HG03139 (cell line): ENCODE data around the gene IFRD2.
"Not testable (repeated sequence)": the region's sequence is repeated elsewhere in the genome, so short reads cannot be mapped to it uniquely, and the experiment has no call there.

Experiments used
- ATAC-seq: cut with Tn5 transposase; IDR thresholded peaks from one replicate; pipeline ENCODE4 v1.9.1; 2021; ENCODE audit not compliant: unreplicated experiment

The IFRD2 gene

DNA sequence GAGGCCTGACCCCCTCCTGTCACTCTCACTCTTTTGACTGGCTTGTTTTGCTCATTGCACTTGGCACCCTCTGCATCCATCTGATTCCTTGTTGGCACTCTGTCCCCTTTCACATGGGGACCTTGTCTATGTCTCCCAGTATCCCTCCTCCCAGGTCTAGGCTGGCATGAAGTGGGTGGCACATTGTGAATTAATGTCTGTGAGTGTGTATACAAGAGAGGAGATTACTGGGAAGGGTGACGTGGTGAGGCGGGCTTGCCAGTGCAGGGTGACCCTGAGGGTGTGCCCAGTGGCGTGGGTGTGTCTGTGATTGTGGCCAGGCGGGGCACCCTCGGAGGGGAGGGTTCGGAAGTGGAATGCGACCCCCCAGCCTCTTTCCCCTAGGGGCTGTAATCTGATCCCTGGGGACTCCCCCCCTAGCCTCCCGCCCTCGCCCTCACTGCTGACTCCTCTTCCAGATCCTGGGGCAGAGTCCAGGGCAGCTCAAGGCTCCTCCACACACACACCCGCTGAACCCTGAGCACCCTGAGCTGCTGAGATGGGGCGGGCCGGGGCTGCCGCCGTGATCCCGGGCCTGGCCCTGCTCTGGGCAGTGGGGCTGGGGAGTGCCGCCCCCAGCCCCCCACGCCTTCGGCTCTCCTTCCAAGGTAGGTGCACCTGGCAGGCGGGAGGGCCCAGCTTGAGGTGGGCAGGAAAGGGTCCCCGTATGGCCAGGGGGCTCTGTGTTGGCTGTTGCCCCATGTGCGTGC, 23.4 kb downstream of the IFRD2 start, which contains the start of gene SEMA3B:
SEMA3B (plus strand) TSS at position 445 of the 749 bp plus-strand sequence; CDS start at position 539, 94 bp downstream.
- ATAC-seq, result no peak

DNA sequence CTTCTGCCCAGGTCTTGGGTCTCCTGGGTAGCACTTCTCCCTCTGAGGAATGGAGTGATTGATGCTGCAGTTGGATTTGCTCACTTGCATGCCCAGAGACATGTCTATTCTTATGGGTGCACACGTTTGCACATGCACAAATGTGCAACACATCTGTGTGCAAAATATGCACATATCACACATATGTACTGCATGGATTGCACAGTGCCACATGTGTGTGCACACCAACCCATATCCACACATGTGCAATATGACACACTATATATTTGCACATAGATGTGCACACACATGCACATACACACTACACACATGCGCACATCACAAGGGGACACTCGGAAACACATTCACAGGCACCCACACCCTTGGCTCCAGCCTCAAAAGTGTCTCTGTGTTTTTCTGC, 24.0 kb downstream of the IFRD2 start:
- ATAC-seq, result no peak

DNA sequence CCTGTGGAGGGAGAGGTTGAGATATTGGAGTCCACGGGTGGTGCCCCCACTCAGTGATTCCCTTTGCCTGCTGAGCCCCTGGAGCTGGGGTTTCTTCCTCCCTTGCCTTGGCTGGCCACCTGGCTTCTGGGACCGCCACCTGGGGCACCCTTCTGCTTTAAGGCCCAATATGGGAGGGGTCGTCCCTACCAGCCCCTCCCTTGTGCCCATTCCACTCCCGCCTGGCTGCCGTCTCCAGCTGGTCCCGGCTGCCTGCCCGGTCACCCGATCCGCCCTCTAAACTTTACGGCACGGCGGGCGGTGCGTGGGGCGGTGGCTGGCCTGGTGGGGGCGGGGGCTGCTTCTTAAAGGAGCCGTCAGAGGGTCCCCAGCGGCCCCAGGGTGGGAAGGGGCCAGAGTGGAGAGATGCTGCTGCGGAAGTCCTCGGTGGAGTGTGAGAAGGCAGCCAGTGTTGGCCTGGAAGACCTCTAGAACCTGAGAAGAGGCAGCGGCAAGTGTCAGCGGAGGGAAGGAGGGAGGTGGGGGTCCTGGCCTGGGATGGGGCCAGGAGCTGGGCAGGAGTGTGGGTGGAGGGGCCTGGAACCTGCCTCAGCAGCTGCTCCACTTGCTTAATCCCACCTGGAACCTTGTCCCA, 24.8 kb downstream of the IFRD2 start:
- no peak for ATAC-seq

DNA sequence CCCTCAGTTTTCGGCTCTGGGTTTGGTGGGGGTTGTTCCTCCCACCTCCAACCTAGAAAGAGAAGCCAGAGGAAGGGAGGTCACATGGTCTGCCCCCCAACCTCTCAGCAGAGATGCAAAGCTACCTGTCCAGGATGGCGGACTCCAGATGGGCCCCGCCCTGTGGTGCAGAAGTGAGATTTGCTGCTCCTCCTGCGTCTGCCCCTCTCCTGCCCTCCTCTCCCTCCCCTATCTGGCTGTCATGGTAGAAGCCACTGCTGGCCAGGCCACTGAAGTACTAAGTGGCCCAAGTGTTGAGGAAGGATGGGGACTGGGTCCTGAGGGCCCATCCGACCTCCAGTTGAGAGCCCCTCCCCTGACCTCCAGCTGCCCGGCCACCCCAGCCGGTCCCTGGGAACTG, 25.4 kb downstream of the IFRD2 start:
- ATAC-seq, result no peak

DNA sequence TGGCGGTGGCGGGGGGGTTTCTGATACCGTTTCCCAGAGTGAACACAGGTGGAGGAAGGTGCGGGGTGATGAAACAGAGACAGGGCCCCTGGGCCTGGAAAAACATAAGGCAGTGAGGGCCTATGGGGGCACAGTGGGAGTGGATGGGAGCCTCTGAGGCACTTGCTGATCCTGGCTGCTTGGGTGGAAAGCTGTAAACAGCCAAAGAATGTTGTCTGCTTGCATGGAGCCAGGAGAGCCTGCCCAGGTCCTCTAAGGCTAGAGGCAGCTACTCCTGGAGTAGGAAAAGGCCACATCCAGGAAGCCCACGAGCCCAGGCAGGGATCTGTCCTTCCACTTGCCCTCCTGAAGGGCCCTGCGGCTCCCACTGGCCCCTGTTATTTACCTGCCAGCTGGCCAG, 26.2 kb downstream of the IFRD2 start:
- no peak for ATAC-seq

DNA sequence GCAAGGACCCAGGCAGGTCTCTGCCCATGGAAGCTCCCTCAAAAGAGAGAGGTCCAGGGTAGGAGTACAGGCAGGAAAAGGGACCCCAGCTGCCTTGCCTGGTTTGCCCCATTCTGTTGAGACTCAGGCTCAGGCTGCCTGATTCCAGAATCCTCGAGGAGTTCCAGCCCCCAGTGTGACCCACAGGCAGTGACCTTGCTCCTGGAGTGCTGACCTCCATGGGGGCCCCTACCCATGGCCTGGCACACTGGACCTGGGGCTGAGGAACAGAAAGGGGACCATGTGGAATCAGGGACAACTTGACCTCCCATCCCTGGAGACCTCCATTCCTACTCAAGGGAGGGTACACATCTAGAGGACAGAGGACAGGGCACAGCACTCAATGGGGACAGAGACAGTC, 26.7 kb downstream of the IFRD2 start:
- no peak for ATAC-seq

DNA sequence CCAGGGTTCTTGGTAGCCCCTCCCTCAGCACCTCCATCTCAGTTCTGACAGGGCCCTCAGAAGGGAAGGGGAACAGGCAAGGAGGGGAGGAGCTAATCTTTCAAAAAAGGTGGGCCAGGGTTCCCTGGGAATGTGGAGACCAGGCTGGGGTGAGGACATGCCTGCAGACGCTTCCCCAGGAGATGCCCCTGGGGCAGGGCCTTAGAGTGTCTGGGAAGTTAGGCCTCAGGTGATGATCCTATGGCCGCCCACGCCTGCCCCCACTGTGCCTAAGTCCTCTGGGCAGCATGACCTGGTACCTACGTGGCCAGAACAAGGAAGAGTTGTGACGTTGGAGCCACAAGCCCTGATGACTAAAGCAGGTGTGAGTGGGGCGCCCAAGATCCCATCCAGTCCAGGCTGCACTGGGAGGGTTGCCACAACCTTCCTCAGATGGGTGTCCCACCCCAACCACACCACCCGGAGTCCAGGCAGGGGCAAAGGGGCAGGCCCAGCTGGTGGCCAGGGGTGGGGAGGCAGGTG, 27.2 kb downstream of the IFRD2 start:
- ATAC-seq, result no peak

DNA sequence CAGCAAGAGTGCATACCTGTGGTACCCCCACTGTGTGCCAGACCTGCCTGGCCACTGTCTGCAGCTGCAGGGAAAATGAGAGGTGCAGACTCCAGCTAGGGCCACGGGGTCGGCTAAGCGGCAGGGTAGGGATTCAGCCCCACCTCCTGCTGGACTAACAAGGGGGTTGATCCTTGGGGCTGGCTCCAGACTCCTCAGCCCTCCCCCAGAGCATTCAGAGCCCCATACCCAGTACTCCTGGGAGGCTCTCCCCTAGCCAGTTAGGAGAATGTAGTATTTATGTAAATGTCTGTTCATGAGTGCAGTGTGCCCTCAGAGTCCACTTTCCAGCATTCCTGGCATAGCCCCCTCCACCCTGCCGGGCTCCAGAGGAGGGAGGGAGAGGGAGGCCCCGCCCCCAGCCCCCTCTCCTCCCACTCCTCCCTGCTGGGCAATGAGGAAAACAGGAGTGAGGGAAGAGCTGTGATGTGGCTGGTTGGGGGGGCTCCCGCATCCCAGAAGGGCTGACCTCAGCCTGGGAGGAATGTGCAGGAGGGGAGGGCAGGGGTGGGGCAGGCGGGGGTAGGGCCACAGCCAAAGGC, 27.8 kb downstream of the IFRD2 start:
- ATAC-seq, result no peak

DNA sequence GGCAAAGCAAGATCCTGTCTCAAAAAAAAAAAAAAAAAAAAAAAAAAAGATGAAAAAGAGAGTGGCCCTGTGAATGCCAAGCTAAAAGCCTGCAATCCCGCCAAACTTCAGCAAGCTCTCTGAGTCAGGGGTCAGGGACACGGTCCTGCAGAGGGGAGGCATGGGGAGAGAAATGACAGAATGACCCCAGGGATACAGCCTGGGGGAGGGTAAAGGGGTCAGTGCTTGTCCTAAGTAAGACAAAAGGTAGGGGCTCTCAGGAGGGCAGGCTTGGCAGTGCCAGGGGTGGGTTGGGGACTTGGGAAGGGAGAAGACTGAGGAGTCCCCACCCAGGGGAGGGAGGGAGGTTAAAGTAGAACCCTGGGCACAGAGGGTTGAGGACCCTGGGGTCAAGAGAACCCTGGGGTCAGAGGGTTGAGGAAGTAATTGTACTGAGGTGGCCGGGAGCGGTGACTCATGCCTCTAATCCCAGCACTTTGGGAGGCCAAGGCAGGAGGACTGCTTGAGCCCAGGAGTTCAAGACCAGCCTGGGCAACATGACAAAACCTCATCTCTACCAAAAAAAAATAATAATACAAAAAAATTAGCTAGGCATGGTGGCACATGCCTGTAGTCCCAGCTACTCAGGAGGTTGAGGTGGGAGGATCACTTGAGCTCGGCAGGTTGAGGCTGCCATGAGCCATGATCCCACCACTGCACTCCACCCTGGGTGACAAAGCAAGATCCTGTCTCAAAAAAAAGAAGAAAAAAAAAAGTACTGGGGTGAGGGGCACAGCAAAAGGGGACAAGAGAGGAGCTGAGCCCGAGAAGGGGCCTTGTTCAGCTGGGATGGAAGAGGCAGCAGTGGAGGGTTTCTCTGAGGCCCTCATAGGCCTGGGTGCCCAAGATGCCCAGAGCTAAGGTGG, 28.5 kb downstream of the IFRD2 start:
- no peak for ATAC-seq

DNA sequence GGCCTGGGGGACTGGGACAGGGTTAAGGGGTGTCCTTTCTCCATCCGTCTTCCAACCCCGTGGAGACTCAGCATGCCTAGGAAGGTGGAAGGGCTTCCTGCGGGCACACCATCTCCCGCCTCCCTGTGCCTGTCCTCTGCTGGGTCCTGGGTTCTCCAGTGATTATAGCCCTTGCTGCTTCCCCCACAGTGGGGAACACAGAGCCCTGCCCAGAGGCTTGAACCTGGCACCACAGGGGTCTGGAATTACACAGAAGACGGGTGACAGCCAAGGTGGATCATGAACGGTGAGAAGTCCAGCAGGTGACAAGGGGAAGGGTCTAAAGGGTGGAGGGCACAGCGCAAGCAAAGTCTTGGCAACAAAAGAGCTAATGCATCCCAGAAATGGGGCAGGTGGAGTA, 29.5 kb downstream of the IFRD2 start:
- no peak for ATAC-seq

DNA sequence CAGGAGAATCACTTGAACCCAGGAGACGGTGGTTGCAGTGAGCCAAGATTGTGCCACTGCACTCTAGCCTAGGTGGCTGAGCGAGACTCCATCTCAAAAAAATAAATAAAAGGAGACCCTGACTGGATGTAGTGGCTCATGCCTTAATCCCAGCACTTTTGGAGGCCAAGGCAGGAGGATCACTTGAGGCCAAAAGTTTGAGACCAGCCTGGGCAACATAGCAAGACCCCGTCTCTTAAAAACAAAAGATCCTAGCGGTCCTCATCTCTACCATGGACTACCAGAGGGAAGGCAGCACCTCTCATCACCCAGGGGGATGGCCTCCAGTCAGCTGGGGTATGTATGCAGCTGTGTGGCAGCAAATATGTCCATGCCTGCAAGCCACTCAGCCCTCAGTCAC, 30.0 kb downstream of the IFRD2 start:
- not testable (repeated sequence) for ATAC-seq

DNA sequence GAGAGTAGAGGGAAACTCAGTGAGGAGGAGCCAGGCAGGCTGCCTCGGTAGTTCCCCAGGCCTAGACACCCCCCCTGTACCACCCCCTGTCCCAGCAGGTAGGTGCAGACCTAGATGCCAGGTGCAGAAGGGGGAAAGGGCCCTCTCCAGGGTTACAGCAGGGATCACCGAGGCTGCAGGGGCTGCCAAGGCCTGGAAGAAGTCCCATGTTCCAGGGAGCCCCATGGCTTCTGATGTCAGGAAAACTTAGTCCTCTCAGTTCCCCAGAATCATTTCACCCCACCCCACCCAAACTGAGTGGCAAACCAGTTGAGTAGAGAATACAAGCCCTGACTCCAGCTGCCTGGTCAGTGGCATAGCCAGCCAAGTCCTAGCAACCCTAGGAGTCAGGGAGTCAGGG, 30.7 kb downstream of the IFRD2 start:
- ATAC-seq, result no peak

DNA sequence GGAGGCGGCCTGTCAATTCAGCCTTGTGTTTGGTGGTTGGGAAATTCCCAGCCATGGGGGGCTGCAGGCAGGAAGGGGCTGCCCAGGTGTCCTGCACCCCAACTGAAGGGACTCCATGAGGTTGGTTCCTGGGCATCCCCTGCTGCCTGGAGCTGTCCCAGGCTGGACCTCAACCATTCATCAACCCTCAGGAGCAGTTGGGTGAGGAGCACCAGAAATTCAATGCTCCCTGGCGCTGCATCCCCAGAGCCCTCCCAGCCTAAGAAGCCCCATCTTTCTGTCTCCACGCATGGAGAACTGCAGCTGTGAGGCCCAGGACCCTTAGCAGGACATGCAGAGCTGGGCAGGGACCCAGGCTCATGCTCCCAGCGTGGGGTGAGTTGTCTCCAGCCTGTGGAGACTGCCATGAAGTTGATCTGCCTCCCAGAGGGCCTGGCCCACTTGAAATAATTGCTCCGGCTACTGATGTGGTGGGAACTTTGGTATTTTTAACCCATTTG, 31.2 kb downstream of the IFRD2 start:
- no peak for ATAC-seq

DNA sequence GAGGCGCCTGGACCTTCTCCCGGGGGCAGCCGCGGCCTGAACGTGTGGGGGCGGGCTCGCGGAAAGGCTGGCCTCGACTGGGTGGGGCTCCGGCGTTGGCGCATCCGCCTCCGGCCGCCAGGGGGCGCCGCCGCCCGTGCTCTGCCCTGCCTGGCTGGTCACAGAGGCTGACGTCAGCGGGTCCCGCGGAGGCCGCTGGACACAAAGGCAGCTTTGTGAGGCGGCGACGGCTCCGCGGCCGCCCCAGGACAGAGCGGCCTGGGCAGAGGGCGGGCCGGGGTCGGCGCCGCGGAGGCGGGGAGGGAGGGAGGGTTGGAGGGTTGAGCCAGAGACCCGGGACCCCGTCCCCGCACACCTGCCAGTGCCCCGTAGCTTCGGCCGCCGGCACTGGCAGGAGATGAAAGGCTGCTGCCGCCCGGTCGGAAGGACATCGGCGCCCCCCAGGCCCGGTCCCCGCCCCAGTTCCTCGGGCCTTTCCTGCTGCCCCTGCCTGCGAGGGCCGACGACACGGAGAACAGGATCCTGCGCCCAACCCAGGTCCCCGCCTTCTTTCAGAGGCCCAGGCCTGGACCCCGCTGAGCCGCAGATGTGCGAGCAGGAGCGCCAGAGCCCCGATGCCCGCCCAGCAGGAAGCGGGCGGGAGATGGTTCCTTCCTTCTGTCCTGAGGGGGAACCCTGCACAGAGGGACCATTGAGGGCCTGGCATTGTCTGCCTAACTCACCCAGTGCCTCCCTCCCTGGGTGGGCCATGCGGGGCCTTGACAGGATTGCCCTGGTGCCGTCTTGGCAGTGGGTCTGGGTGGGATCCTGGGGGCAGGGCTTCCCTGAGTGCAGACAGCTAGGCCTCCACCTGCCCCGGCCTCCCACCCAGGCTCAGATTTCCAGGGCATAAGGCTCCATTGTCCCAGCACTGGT, 31.9 kb downstream of the IFRD2 start:
- peak; percentile 61 for ATAC-seq

DNA sequence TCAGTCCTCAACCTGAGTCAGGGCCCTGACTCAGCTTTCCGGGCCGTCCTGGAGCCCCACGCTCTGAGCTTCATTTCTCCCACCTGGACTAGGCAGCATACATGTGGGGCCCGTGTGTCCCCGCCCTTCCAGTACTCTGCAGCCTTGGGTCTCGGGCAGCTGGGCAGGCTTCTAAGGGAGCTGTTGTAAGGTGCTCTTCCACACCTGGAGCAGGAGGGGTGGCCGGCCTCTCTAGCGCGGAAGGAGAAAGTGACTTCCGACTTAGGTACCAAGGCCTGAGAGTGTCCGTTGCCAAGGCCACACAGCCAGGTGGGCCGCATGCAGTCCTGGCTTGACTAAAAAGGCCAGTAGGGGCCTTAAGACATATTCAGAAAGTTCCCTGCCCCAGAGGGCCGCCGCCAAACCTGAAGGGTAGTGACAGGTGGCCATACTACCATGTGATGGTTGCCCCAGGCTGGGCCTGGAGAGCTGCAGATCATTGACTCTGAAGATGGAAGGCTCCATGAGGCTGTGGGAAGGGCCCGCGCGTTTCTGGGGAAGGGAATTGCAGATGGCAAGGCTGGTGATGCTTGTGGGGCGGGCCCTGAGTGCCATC, 32.7 kb downstream of the IFRD2 start:
- ATAC-seq, result peak; percentile 13

DNA sequence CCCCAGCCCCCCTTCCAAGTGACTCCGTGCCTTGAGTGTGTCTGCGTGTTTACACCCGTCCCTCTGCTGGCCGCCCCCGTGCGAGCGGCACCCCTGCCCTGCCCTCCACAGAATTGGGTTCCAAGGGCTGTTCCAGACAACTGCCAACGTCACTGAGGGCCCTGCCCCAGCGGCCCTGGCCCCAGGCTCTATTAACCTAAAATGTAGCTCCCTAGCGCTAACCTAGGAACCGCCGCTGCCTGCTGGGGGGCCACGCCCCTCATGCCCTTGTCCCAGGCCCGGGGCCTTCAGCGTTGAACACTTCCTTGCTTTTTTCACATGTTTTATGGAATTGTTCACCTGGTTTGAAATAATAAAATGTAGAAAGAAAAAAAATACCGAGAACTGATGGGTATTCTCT, 33.2 kb downstream of the IFRD2 start:
- no peak for ATAC-seq

DNA sequence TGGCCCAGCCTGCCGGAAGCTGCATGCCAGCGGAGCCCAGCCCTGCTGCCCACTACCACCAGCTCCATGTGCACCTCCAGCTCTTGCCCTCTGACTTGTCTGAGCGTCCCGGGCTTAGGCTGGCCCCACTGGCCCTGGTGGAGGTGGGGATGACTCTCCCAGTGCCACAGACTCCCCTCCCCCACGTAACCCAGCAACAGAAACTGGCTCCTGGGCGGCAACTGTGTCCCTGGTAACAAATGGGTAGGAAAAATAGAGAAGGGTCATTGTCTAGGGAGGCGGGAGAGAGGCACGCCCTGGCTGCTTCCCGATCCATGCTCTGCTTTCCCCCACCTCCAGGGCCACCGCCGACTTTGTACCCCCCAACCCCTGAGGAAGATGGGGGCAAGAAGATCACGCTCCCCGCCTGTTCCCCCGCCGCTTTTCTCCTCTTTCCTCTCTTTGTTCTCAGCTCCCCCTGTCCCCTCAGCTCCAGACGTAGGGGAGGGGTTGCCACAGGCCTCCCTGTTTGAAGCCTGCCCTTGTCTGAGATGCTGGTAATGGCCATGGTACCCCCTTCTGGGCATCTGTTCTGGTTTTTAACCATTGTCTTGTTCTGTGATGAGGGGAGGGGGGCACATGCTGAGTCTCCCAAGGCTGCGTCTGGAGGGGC, 34.1 kb downstream of the IFRD2 start:
- ATAC-seq, result no peak

DNA sequence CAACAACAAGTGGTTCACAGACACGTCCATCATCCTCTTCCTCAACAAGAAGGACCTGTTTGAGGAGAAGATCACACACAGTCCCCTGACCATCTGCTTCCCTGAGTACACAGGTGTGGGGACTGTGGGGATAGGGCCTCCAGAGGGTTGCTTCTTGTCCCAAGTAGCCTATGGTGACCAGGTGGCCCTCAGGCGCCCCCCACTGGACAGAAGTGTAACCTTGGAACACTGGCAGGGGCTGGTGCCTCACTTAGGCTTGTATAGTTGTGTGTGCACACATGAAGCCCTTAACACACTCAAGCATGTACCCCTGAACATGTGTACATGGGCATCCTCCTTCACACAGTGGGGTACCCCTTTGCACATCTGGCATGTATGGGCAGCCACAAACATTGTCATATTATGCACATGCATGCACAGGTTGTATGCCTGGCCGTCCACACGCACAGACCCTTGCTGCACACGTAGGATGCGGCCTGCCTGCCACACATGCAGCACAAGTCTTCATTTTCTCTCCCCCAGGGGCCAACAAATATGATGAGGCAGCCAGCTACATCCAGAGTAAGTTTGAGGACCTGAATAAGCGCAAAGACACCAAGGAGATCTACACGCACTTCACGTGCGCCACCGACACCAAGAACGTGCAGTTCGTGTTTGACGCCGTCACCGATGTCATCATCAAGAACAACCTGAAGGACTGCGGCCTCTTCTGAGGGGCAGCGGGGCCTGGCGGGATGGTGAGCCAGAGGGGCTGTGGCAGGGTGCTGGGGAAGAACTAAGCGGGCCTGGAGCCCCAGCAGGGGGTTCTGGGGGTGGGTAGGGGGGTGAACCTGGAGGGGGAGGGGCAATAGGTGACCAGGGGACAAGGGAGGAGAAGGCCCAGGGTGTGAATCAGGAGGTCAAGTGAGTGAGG, 35.0 kb downstream of the IFRD2 start:
- no peak for ATAC-seq
